ENCODE data around the gene FHIT.

FHIT gene

DNA sequence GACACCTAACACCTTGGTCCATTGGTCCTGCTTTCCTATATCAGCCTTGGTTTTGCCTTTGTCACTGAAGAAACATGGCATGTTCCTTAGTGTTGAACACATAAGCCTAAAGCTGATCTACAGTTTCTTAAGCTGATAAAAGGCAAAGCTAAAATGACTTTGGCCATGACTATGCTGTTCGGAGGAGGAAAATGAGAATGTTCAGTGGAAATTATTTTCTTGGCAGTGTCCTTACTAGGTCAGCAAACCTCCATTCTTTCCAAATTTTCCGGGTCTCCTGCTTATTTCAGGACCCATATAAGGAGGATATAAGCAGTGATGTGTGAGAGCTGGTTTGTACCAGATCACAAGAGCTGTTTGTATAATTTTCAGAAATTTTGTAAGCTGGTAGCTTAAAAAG, 1368.5 kb downstream of the FHIT start:
- in situ Hi-C loops (cut with HindIII; ENCODE audit: low pct_ligation_motif_present, low sequenced_read_pairs), result no loop called here
- DNase-seq, result no peak
- Histone ChIP-seq H3K27ac (no peak overlapping the region), H3K36me3 (replicated peaks) (no peaks in the 10 kb centered on the region), H3K27me3 (replicated peaks) (no peaks in the 10 kb centered on the region), H3K4me3 (ENCODE audit: low read depth, low read length) (no peak overlapping the region)
- TF ChIP-seq, protein P1, sequence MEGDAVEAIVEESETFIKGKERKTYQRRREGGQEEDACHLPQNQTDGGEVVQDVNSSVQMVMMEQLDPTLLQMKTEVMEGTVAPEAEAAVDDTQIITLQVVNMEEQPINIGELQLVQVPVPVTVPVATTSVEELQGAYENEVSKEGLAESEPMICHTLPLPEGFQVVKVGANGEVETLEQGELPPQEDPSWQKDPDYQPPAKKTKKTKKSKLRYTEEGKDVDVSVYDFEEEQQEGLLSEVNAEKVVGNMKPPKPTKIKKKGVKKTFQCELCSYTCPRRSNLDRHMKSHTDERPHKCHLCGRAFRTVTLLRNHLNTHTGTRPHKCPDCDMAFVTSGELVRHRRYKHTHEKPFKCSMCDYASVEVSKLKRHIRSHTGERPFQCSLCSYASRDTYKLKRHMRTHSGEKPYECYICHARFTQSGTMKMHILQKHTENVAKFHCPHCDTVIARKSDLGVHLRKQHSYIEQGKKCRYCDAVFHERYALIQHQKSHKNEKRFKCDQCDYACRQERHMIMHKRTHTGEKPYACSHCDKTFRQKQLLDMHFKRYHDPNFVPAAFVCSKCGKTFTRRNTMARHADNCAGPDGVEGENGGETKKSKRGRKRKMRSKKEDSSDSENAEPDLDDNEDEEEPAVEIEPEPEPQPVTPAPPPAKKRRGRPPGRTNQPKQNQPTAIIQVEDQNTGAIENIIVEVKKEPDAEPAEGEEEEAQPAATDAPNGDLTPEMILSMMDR (IDR thresholded peaks at IDR 0.05; ENCODE audit: low read depth, low read length, missing control alignments), result no peak

DNA sequence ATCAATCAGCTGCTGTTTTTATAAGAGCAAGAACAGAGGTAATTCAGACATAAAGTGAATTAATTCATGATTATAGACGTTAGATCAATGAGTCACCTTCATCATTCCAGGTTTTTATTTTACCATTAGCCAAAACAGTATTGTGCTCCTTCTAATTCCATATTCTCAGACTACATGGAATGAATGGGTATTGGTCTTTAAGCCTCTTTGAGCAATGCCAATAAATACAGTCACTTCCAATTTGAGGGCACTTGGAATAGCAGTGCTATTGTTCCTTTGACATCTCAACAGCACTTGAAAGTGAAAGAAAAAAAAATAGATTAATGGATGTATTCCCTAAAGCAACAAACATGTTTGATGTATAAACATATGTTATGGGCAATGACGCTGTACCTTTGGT, 1370.5 kb downstream of the FHIT start:
- no peak for DNase-seq
- TF ChIP-seq, protein P1 (IDR thresholded peaks at IDR 0.05; ENCODE audit: low read depth, low read length, missing control alignments), result no peak
- Histone ChIP-seq H3K27ac (no peak overlapping the region), H3K27me3 (replicated peaks) (no peaks in the 10 kb centered on the region), H3K4me3 (ENCODE audit: low read depth, low read length) (no peak overlapping the region), H3K36me3 (replicated peaks) (no peaks in the 10 kb centered on the region)
- in situ Hi-C loops (cut with HindIII; ENCODE audit: low pct_ligation_motif_present, low sequenced_read_pairs), result no loop called here

DNA sequence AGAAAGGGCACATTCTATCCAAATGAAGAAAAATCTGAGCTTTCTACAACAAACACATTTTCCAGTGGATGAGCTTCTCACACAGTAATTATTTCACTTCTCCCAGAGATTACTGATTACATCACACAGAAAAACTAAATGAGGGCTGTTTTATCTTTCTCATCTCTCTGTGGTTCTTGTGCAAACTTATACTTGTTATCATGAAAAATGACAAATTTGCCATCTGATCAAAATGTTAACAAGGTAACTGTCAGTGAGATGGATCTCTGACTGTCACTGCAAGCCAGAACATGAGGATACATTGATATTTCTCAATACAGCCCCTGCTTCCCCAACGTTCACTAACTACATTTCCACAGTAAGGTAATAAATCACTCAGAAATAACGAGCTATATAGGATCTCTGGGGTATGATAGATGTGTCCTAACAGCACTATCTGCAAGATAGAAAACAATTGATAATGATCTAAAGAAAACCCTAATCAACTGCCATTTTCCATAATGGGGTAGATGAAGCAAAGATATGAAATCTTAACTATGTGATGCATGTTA, 1372.1 kb downstream of the FHIT start:
- no peaks in the 10 kb centered on the region for H3K27me3 ChIP-seq (replicated peaks)
- in situ Hi-C loops (cut with HindIII; ENCODE audit: low pct_ligation_motif_present, low sequenced_read_pairs), result no loop called here
- TF ChIP-seq, protein P1 (IDR thresholded peaks at IDR 0.05; ENCODE audit: low read depth, low read length, missing control alignments), result no peak
- no peak for DNase-seq
- no peak overlapping the region for H3K27ac ChIP-seq
- no peak overlapping the region for H3K4me3 ChIP-seq (ENCODE audit: low read depth, low read length)
- H3K36me3 ChIP-seq (replicated peaks), result no peaks in the 10 kb centered on the region

DNA sequence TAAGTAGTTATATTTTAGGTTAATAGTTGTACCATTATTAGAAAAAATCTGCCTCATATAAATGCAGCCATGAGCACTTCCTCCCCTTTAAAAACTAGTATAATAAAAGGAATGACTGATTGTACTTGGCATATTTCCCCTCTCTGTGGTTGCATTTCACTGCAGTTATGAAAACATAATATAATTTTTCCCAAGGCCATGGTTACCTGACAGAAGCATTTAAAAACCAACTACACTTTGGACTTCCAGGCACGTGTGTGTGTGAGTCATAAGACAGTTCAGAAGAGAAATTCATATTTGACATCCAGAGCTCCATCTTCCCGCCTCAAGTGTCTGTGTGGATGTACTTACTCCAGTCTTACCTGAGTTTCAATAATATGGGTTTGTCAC, 1373.2 kb downstream of the FHIT start:
- Histone ChIP-seq H3K36me3 (replicated peaks) (no peaks in the 10 kb centered on the region), H3K27me3 (replicated peaks) (no peaks in the 10 kb centered on the region), H3K27ac (no peak overlapping the region), H3K4me3 (ENCODE audit: low read depth, low read length) (no peak overlapping the region)
- TF ChIP-seq, protein P1 (IDR thresholded peaks at IDR 0.05; ENCODE audit: low read depth, low read length, missing control alignments), result no peak
- in situ Hi-C loops (cut with HindIII; ENCODE audit: low pct_ligation_motif_present, low sequenced_read_pairs), result no loop called here
- DNase-seq, result peak; percentile 20

DNA sequence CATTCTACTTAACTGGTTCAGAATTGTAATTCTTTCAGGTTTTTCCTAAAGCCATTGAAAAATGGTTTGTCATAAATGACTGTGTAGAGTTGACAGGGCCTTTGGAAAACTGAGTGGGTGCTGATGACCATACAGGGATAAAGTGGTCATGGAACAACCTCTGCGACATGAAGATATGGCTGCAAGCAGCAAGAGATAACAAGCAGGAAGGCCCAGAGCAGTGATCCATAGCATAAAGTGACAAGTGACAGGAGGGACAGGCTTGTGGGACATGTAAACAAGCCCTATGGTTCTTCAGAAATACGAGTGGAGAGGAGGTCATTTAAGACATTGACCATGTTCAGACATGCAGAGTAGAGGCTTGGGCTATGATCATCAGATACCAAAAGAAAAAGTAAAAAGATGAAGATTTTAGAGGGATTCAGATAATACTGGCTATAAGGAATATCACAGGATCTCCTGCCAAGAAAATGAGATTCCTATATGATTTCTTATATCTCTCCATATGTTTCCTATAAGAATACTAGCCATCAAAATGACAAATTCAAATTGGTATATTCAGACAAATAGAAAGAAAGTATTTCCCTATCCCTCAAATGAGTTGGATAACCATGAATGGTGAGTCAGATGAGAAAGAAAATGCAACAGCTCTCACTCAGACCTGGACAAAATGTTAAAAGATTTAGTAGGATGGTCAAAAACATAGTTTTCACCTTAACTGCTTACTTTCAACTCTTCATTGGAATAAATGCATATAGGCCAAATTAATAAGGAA, 1373.8 kb downstream of the FHIT start:
- TF ChIP-seq, protein P1 (IDR thresholded peaks at IDR 0.05; ENCODE audit: low read depth, low read length, missing control alignments), result no peak
- Histone ChIP-seq H3K36me3 (replicated peaks) (no peaks in the 10 kb centered on the region), H3K27ac (no peak overlapping the region), H3K27me3 (replicated peaks) (no peaks in the 10 kb centered on the region), H3K4me3 (ENCODE audit: low read depth, low read length) (no peak overlapping the region)
- in situ Hi-C loops (cut with HindIII; ENCODE audit: low pct_ligation_motif_present, low sequenced_read_pairs), result no loop called here
- no peak for DNase-seq
